Parathyroid adenoma (tissue), 2 donors: ENCODE data around the gene PHF12.

Experiments used
- H2AFZ ChIP-seq: fragments of 300-600 bp; sonication (generic); one replicate; pipeline ENCODE4 v1.7.0; 2017; ENCODE audit warnings: antibody characterized with exemption, mild to moderate bottlenecking
- H3K27ac ChIP-seq: fragments of 300-600 bp; sonication (generic); one replicate; pipeline ENCODE4 v1.7.0; 2017
- H3K27me3 ChIP-seq: fragments of 300-600 bp; sonication (generic); one replicate; pipeline ENCODE4 v1.7.0; 2017; ENCODE audit warnings: low read length; ENCODE audit not compliant: control insufficient read depth, insufficient read depth
- H3K36me3 ChIP-seq: fragments of 300-600 bp; sonication (generic); one replicate; pipeline ENCODE4 v1.7.0; 2017; ENCODE audit warnings: low read length; ENCODE audit not compliant: control insufficient read depth, insufficient read depth
- H3K4me1 ChIP-seq: fragments of 300-600 bp; sonication (generic); one replicate; pipeline ENCODE4 v1.7.0; 2017; ENCODE audit warnings: control low read depth
- H3K4me2 ChIP-seq: fragments of 300-600 bp; sonication (generic); one replicate; pipeline ENCODE4 v1.7.0; 2017; ENCODE audit warnings: low read length
- H3K4me3 ChIP-seq: fragments of 300-600 bp; sonication (generic); one replicate; pipeline ENCODE4 v1.7.0; 2017; ENCODE audit warnings: low read depth, low read length
- H3K79me2 ChIP-seq: fragments of 300-600 bp; sonication (generic); one replicate; pipeline ENCODE4 v1.7.0; 2017; ENCODE audit warnings: control low read depth
- H3K9ac ChIP-seq: fragments of 300-600 bp; sonication (generic); one replicate; pipeline ENCODE4 v1.7.0; 2017; ENCODE audit warnings: mild to moderate bottlenecking
- H3K9me3 ChIP-seq: fragments of 300-600 bp; sonication (generic); one replicate; pipeline ENCODE4 v1.7.0; 2017; ENCODE audit warnings: low read length; ENCODE audit not compliant: control insufficient read depth
- TF ChIP-seq, protein P1 (sequence below): fragments of 300-600 bp; sonication (generic); IDR thresholded peaks from one replicate; pipeline ENCODE4 v1.7.0; 2017; ENCODE audit warnings: antibody characterized with exemption, mild to moderate bottlenecking
- donor health status: primary hyperparathyroidism.

Gene PHF12

DNA sequence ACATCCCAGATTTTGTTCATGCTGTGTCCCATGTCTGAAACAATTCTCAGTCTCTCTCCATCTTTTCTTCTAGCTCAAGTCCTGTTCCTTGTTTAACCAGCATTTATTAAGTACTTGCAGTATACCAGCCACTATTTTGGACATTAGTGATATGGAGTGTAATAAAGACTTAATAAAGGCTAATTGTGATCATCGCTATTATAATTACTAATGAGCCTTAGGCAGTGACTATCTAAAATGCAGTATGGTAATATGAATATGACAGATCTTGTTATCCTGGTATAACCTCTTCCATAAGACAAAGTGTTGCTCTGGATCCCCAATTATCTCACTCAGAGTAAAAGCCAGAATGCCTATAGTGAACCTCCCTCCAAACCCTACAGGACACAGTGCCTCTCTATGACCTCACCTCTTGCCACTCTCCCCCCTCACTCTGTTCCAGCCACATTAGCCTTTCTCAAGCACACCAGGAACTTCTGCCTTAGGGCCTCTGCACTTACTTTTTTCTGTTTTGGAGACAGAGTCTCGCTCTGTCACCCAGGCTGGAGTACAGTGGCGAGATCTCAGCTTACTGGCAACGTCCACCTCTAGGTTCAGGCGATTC is 52.0 kb downstream of the PHF12 start:
- no peak overlapping the region for H3K9ac ChIP-seq
- TF ChIP-seq, protein P1, sequence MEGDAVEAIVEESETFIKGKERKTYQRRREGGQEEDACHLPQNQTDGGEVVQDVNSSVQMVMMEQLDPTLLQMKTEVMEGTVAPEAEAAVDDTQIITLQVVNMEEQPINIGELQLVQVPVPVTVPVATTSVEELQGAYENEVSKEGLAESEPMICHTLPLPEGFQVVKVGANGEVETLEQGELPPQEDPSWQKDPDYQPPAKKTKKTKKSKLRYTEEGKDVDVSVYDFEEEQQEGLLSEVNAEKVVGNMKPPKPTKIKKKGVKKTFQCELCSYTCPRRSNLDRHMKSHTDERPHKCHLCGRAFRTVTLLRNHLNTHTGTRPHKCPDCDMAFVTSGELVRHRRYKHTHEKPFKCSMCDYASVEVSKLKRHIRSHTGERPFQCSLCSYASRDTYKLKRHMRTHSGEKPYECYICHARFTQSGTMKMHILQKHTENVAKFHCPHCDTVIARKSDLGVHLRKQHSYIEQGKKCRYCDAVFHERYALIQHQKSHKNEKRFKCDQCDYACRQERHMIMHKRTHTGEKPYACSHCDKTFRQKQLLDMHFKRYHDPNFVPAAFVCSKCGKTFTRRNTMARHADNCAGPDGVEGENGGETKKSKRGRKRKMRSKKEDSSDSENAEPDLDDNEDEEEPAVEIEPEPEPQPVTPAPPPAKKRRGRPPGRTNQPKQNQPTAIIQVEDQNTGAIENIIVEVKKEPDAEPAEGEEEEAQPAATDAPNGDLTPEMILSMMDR, result no peak
- H3K4me3 ChIP-seq, result no peak overlapping the region
- peaks cover 7% of the 10 kb centered on the region for H3K79me2 ChIP-seq
- no peak overlapping the region for H3K4me2 ChIP-seq
- no peaks in the 10 kb centered on the region for H3K9me3 ChIP-seq
- H3K27ac ChIP-seq, result no peak overlapping the region
- no peak overlapping the region for H2AFZ ChIP-seq
- peaks cover 4% of the 10 kb centered on the region for H3K4me1 ChIP-seq
- no peaks in the 10 kb centered on the region for H3K27me3 ChIP-seq
- H3K36me3 ChIP-seq, result no peaks in the 10 kb centered on the region

DNA sequence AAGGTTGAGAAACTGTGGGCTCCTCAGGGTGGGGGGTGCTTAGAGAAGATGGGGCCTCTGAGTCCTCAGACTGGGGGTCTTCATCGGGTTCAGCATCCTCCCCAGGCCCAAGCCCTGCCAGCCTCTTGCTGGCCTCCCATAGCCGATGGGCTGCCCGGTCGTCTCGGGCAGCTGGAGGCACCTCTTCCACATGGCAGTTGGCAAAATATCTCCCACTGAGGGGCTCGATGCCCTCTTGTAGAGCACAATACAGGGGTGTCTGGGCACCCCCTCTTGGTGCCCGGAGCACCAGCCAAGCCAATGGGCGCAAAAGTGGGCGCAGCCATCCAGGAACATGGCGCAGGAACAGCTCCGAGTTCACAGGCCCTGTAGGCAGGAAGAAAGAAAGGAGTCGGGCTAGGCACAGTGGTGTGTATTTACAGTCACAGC is 52.8 kb downstream of the PHF12 start:
- H3K4me1 ChIP-seq, result peaks cover 4% of the 10 kb centered on the region
- no peaks in the 10 kb centered on the region for H3K27me3 ChIP-seq
- no peak overlapping the region for H2AFZ ChIP-seq
- no peaks in the 10 kb centered on the region for H3K36me3 ChIP-seq
- no peak overlapping the region for H3K9ac ChIP-seq
- no peak overlapping the region for H3K4me3 ChIP-seq
- no peaks in the 10 kb centered on the region for H3K9me3 ChIP-seq
- peaks cover 7% of the 10 kb centered on the region for H3K79me2 ChIP-seq
- H3K27ac ChIP-seq, result peak overlapping the region; percentile 91
- TF ChIP-seq, protein P1, result no peak
- H3K4me2 ChIP-seq, result no peak overlapping the region

DNA sequence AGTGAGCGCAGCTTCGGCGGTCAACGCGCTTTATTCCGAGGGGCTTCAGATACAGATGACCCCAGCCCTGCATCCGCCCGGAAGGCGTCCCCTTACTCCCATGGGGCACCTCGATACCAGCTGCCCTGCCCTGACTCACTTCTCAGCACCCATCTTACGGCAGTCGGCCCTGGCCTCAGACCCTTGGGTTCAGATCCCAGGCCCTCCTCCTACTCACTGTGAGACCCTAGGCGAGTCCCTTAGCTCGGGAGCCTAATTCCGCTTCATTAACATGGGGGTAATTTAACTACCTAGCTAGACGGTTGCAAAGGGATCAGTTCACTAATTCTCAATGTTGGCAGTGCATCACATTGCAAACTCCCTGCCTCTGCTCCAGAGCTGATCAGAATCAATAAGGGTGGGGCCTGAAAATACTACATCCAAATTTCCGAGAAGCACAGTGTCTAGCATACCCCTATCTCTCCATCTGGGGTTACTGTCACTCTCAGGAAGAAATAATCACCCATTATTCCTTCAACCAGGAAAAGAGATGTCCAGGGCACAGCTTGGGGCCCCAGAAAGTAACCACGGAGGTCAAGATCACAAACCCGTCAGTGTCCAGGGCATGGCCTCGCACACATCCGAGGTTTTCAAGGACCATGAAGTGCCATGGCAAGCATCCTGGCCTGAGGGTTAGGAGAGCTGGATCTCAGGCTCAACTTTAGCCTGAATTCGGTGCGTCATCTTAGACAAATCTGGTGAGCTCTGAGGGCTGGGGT is 53.4 kb downstream of the PHF12 start:
- H3K36me3 ChIP-seq, result no peaks in the 10 kb centered on the region
- H3K27ac ChIP-seq, result peak overlapping the region; percentile 91
- H3K79me2 ChIP-seq, result peaks cover 9% of the 10 kb centered on the region
- TF ChIP-seq, protein P1, result no peak
- H3K4me1 ChIP-seq, result peaks cover 4% of the 10 kb centered on the region
- H3K4me2 ChIP-seq, result peak overlapping the region; percentile 96
- H3K4me3 ChIP-seq, result peak overlapping the region; percentile 69
- H3K27me3 ChIP-seq, result no peaks in the 10 kb centered on the region
- H3K9ac ChIP-seq, result peak overlapping the region; percentile 50
- no peaks in the 10 kb centered on the region for H3K9me3 ChIP-seq
- H2AFZ ChIP-seq, result peak overlapping the region; percentile 97

DNA sequence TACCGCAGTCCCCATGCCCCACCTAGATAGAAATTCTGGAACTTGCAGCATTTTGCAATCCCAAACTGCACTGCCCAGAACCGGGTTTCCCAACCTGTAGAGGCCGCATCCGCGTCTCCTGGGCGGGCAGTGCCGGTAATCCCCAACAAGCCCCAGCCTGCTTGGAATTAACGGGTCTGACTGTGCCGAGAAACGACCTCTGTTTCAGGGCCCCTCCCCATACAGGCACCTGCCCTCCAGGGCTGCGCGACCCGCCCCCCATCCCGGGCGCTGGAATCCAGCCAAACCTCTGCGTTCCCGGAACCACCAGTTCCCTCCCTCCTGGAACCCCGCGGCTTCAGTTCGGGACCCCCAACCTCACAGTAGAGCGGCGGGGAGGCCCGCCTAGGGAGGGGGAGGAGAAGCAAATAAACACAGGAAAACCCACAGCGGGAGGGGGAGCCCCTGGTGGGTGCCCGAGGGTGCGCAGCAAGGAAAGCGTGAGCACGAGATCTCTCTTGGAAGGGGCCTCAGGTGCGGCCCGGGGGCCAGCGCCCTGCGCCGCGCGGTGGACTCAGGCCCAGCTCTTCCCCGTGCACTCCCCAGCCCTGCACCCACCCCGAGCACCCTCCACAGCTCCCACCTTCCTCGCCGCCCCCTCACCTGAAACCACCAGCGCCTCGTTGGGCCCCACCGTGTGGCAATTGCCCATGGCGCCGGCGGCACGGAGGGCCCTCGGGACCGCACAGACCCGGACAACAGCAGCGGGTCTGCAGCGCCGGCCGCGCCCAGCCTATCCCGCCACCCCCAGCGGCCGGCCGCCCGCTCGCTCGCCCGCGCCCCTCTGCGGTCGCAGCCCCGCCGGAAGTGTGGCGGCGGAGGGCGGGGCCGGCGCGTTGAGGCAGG is 54.2 kb downstream of the PHF12 start, which contains the start of gene FLOT2:
Gene FLOT2 (minus strand): TSS at position 850 of the 885 bp plus-strand sequence. CDS start 159 bp downstream, at position 691.
- Histone ChIP-seq H3K4me2 (peak within 1 kb of the TSS; percentile 96), H3K79me2 (peaks cover 9% of the 10 kb centered on the region), H3K27ac (peak within 1 kb of the TSS; percentile 91), H3K27me3 (no peaks in the 10 kb centered on the region), H3K9me3 (no peaks in the 10 kb centered on the region), H3K36me3 (no peaks in the 10 kb centered on the region), H2AFZ (peak within 1 kb of the TSS; percentile 97), H3K4me1 (peaks cover 4% of the 10 kb centered on the region), H3K4me3 (peak within 1 kb of the TSS; percentile 69), H3K9ac (peak within 1 kb of the TSS; percentile 50)
- TF ChIP-seq, protein P1, result no peak
